22Rv1 (cell line): Measurements from ENCODE around the gene ABCC9.

Experiments
- CTCF ChIP-seq: fragments of 450-650 bp; IDR thresholded peaks from 2 replicates; pipeline ENCODE4 v1.5.1; 2017; ENCODE audit warnings: mild to moderate bottlenecking
- ZFX ChIP-seq: fragments of 450-650 bp; IDR thresholded peaks from 2 replicates; pipeline ENCODE4 v1.6.1; 2017; ENCODE audit warnings: antibody characterized with exemption, borderline replicate concordance

GRCh38 chr12:21852251-21852650, 89.0 kb downstream of the ABCC9 start:
- TF ChIP-seq CTCF: no peak
- TF ChIP-seq ZFX: no peak
